Upper lobe of left lung (tissue), 6 donors: ENCODE data around the gene KIF26B. TPM values are rescaled to one million over a fixed set of nuclear protein-coding genes. Genes with fewer than 3 reads are reported as not detected.

Experiments used
- ATAC-seq, 2 donors: fragments of 200-7000 bp; cut with Tn5 transposase; one replicate each; pipeline ENCODE4 v1.9.1; 2022; ENCODE audit warnings: mild to moderate bottlenecking in 2 of 2, moderate library complexity in 2 of 2; ENCODE audit not compliant: low FRiP score in 2 of 2
- DNase-seq, 2 donors: peaks; one replicate each; pipeline ENCODE4 v3.0.0-alpha.2; 2019 to 2020
- H3K27ac ChIP-seq, 4 donors: fragments of 200-600 bp; sonication (generic); one replicate each; pipeline ENCODE4 v1.5.1; 2016 to 2019
- H3K27me3 ChIP-seq, 4 donors: fragments of 200-600 bp; sonication (generic); one replicate each; pipeline ENCODE4 v1.5.1; 2017 to 2019
- H3K36me3 ChIP-seq, 4 donors: fragments of 200-600 bp; sonication (generic); one replicate each; pipeline ENCODE4 v1.5.1; 2016 to 2019
- H3K4me1 ChIP-seq, 4 donors: fragments of 200-600 bp; sonication (generic); one replicate each; pipeline ENCODE4 v1.5.1; 2018 to 2019
- H3K4me3 ChIP-seq, 4 donors: fragments of 200-600 bp; sonication (generic); one replicate each; pipeline ENCODE4 v1.5.1; 2017 to 2019; ENCODE audit warnings: mild to moderate bottlenecking in 2 of 4, moderate library complexity in 1 of 4
- H3K9me3 ChIP-seq, 4 donors: fragments of 200-600 bp; sonication (generic); one replicate each; pipeline ENCODE4 v1.5.1; 2018 to 2019
- CTCF ChIP-seq, 6 experiments: fragments of 450-650 bp in 4 of 6; fragments of 200-600 bp in 2 of 6; sonication (generic) in 2 of 6; IDR thresholded peaks; one replicate each; pipeline ENCODE4 v1.5.1; 2016 to 2019; ENCODE audit warnings: antibody characterized with exemption in 6 of 6
- EP300 ChIP-seq, 4 donors: sonication (generic); formaldehyde crosslinking; IDR thresholded peaks; one replicate each; pipeline ENCODE4 v1.5.1; 2017; ENCODE audit warnings: antibody characterized with exemption in 4 of 4, control low read depth in 2 of 4
- POLR2A ChIP-seq, 4 donors: fragments of 450-650 bp; IDR thresholded peaks; one replicate each; pipeline ENCODE4 v1.5.1; 2016 to 2017; ENCODE audit warnings: antibody characterized with exemption in 4 of 4, mild to moderate bottlenecking in 2 of 4
- POLR2AphosphoS5 ChIP-seq, 2 donors: sonication (generic); formaldehyde crosslinking; IDR thresholded peaks; one replicate each; pipeline ENCODE4 v1.5.1; 2017; ENCODE audit warnings: antibody characterized with exemption in 2 of 2
- WGBS, 2 donors: methylation state at CpG; one replicate each; pipeline ENCODE4 v1.1.5; 2017 to 2018; 5-methylcytosine and 5-hydroxymethylcytosine counted together
- total RNA-seq, 6 donors: library from RNA; depleted of rRNA in 4 of 6; stranded (reverse); fragments of >200 nt in 4 of 6; gene quantifications; one replicate each; pipeline versions ENCODE4 v1.1.0 to v1.2.1, GENCODE V29; 2016 to 2021
- donor health status: DM: no; HTN: no; CAD: no; lungs with moderate emphysema.
- donor health status: DM: no; HTN: yes; CAD: no; lungs with severe emphysema.

Gene KIF26B
- total RNA-seq, 6 donors from 2014 or later: 1.2 to 4.3 (median 2.1) TPM

GRCh38 chr1:245749053-245749452 lies 594.3 kb downstream of the KIF26B start:
- Histone ChIP-seq H3K4me3 (no peak overlapping the region), H3K27ac (no peak overlapping the region), H3K9me3 (no peaks in the 10 kb centered on the region), H3K36me3 (peaks cover 0 to 8% (median 0%) of the 10 kb centered on the region in 4 donors), H3K27me3 (no peaks in the 10 kb centered on the region), H3K4me1 (no peaks in the 10 kb centered on the region)
- 89 to 93% methylated on average over 3 of the region's 3 CpGs for WGBS, 2 donors
- TF ChIP-seq EP300 (IDR thresholded peaks at IDR 0.05) (no peak), POLR2A (IDR thresholded peaks at IDR 0.05) (no peak), POLR2AphosphoS5 (IDR thresholded peaks at IDR 0.05) (no peak), CTCF (IDR thresholded peaks at IDR 0.05) (no peak)
- no peak for DNase-seq
- ATAC-seq: no peak

- TF ChIP-seq EP300 (IDR thresholded peaks at IDR 0.05): no peak
- no peak for TF ChIP-seq POLR2A (IDR thresholded peaks at IDR 0.05)
- no peak for TF ChIP-seq POLR2AphosphoS5 (IDR thresholded peaks at IDR 0.05)
- no peak for TF ChIP-seq CTCF (IDR thresholded peaks at IDR 0.05)
- no peak for ATAC-seq
- Histone ChIP-seq H3K36me3 (peaks cover 0 to 8% (median 0%) of the 10 kb centered on the region in 4 donors), H3K27me3 (no peaks in the 10 kb centered on the region), H3K4me1 (peaks cover 0 to 3% (median 0%) of the 10 kb centered on the region in 4 donors), H3K4me3 (no peak overlapping the region), H3K9me3 (peaks cover 0 to 2% (median 0%) of the 10 kb centered on the region in 4 donors), H3K27ac (no peak overlapping the region)
- WGBS, 2 donors: 79 to 90% methylated on average over 3 of the region's 3 CpGs
- DNase-seq: no peak
These were observed 595.5 kb downstream of the KIF26B start for GRCh38 chr1:245750261-245750660.

GRCh38 chr1:245751116-245751515 lies 596.3 kb downstream of the KIF26B start:
- peaks cover 0 to 8% (median 0%) of the 10 kb centered on the region in 4 donors for H3K36me3 ChIP-seq
- 63 to 71% methylated on average over 4 of the region's 4 CpGs for WGBS, 2 donors
- no peak for DNase-seq
- peaks cover 0 to 3% (median 0%) of the 10 kb centered on the region in 4 donors for H3K4me1 ChIP-seq
- TF ChIP-seq EP300 (IDR thresholded peaks at IDR 0.05) (no peak), POLR2A (IDR thresholded peaks at IDR 0.05) (no peak), POLR2AphosphoS5 (IDR thresholded peaks at IDR 0.05) (no peak), CTCF (IDR thresholded peaks at IDR 0.05) (no peak)
- H3K9me3 ChIP-seq: peaks cover 0 to 6% (median 0%) of the 10 kb centered on the region in 4 donors
- no peak overlapping the region for H3K27ac ChIP-seq
- no peak overlapping the region for H3K4me3 ChIP-seq
- no peak for ATAC-seq
- no peaks in the 10 kb centered on the region for H3K27me3 ChIP-seq

GRCh38 chr1:245751726-245752470 lies 597.1 kb downstream of the KIF26B start:
- 90 to 95% methylated on average over 12 of the region's 12 CpGs for WGBS, 2 donors
- no peaks in the 10 kb centered on the region for H3K27me3 ChIP-seq
- DNase-seq (no peak), ATAC-seq (no peak)
- peaks cover 0 to 6% (median 0%) of the 10 kb centered on the region in 4 donors for H3K9me3 ChIP-seq
- H3K4me1 ChIP-seq: peaks cover 0 to 3% (median 0%) of the 10 kb centered on the region in 4 donors
- no peak overlapping the region for H3K27ac ChIP-seq
- H3K4me3 ChIP-seq: no peak overlapping the region
- no peak for TF ChIP-seq EP300 (IDR thresholded peaks at IDR 0.05)
- no peak for TF ChIP-seq POLR2AphosphoS5 (IDR thresholded peaks at IDR 0.05)
- no peak for TF ChIP-seq POLR2A (IDR thresholded peaks at IDR 0.05)
- TF ChIP-seq CTCF (IDR thresholded peaks at IDR 0.05): no peak
- peaks cover 0 to 8% (median 0%) of the 10 kb centered on the region in 4 donors for H3K36me3 ChIP-seq
